Measurements from ENCODE around the gene ATXN2L.
"Not testable (repeated sequence)": the region's sequence is repeated elsewhere in the genome, so short reads cannot be mapped to it uniquely, and the experiment has no call there.

ATXN2L gene

GRCh38 chr16:28837672-28838557 is 15.1 kb downstream of the ATXN2L start:
- no peak for DNase-seq

GRCh38 chr16:28838558-28838918 is 15.7 kb downstream of the ATXN2L start:
- no peak for DNase-seq

GRCh38 chr16:28839004-28839639 is 16.3 kb downstream of the ATXN2L start:
- no peak for DNase-seq

GRCh38 chr16:28839899-28840298 is 17.1 kb downstream of the ATXN2L start:
- no peak for DNase-seq

- no peak for DNase-seq
These were observed 19.9 kb downstream of the ATXN2L start for GRCh38 chr16:28842696-28843095.

- DNase-seq = no peak
These were observed 21.0 kb downstream of the ATXN2L start for GRCh38 chr16:28843766-28844165.

GRCh38 chr16:28844226-28844885 is 21.6 kb downstream of the ATXN2L start:
- no peak for DNase-seq

- DNase-seq = peak; percentile 40
These were observed 22.5 kb downstream of the ATXN2L start for GRCh38 chr16:28845293-28845692.

GRCh38 chr16:28845761-28846079 is 22.9 kb downstream of the ATXN2L start:
- no peak for DNase-seq

GRCh38 chr16:28846080-28846932 is 23.5 kb downstream of the ATXN2L start, which contains the start of gene TUFM:
TSS of gene TUFM (minus strand) at chr16:28846348. CDS start at chr16:28846269, 79 bp downstream.
- peak; percentile 98 for DNase-seq

GRCh38 chr16:28846933-28847273 is 24.1 kb downstream of the ATXN2L start:
- DNase-seq = no peak

GRCh38 chr16:28858421-28858820 is 35.6 kb downstream of the ATXN2L start:
- DNase-seq = no peak

- DNase-seq = no peak
These were observed 36.5 kb downstream of the ATXN2L start for GRCh38 chr16:28859326-28859725.

- DNase-seq = peak; percentile 45
These were observed 41.4 kb downstream of the ATXN2L start for GRCh38 chr16:28863929-28864793.

GRCh38 chr16:28865001-28865688 is 42.3 kb downstream of the ATXN2L start:
- no peak for DNase-seq

GRCh38 chr16:28865722-28866453 is 43.1 kb downstream of the ATXN2L start:
- no peak for DNase-seq

- no peak for DNase-seq
These were observed 43.6 kb downstream of the ATXN2L start for GRCh38 chr16:28866454-28866804.

GRCh38 chr16:28867241-28867640 is 44.4 kb downstream of the ATXN2L start:
- DNase-seq = no peak

- not testable (repeated sequence) for DNase-seq
These were observed 44.8 kb downstream of the ATXN2L start for GRCh38 chr16:28867646-28868045.

- DNase-seq = no peak
These were observed 46.4 kb downstream of the ATXN2L start for GRCh38 chr16:28869201-28869600.

- DNase-seq = no peak
These were observed 50.2 kb downstream of the ATXN2L start for GRCh38 chr16:28872952-28873351.
